H9 (cell line): Measurements from ENCODE around the gene KSR1. TPM values are rescaled to one million over a fixed set of nuclear protein-coding genes. Genes with fewer than 3 reads are reported as not detected.

Experiments
- DNase-seq: peaks from one replicate; pipeline ENCODE4 v3.0.0-alpha.2; 2017
- H2AFZ ChIP-seq: one replicate; pipeline ENCODE4 v1.6.1; 2013; ENCODE audit warnings: mild to moderate bottlenecking, low read length, control low read depth, moderate library complexity
- H2AK5ac ChIP-seq: 2 replicates; pipeline ENCODE4 v1.6.1; 2013; ENCODE audit warnings: low read length, control low read depth, mixed read lengths; ENCODE audit not compliant: insufficient read length
- H2BK120ac ChIP-seq: one replicate; pipeline ENCODE4 v1.6.1; 2013; ENCODE audit warnings: low read depth, mild to moderate bottlenecking, low read length, control low read depth, inconsistent platforms; ENCODE audit not compliant: poor library complexity, severe bottlenecking
- H2BK12ac ChIP-seq: 2 replicates; pipeline ENCODE4 v1.6.1; 2013; ENCODE audit warnings: low read length, control low read depth, mixed read lengths, low read depth; ENCODE audit not compliant: insufficient read length
- H2BK15ac ChIP-seq: 2 replicates; pipeline ENCODE4 v1.6.1; 2013; ENCODE audit warnings: low read depth, low read length, control low read depth
- H2BK20ac ChIP-seq: one replicate; pipeline ENCODE4 v1.6.1; 2013; ENCODE audit warnings: low read depth, mild to moderate bottlenecking, low read length, control low read depth, inconsistent platforms; ENCODE audit not compliant: poor library complexity, severe bottlenecking
- H2BK5ac ChIP-seq: 2 replicates; pipeline ENCODE4 v1.6.1; 2013; ENCODE audit warnings: low read length, control low read depth, mixed read lengths; ENCODE audit not compliant: insufficient read length
- H3K14ac ChIP-seq: 2 replicates; pipeline ENCODE4 v1.6.1; 2013; ENCODE audit warnings: low read length, control low read depth; ENCODE audit not compliant: insufficient read depth
- H3K18ac ChIP-seq: 2 replicates; pipeline ENCODE4 v1.6.1; 2013; ENCODE audit warnings: low read depth, mild to moderate bottlenecking, mixed read lengths, low read length, control low read depth; ENCODE audit not compliant: insufficient read length
- H3K23ac ChIP-seq: 2 replicates; pipeline ENCODE4 v1.6.1; 2013; ENCODE audit warnings: low read length, control low read depth, mixed read lengths, low read depth; ENCODE audit not compliant: insufficient read length
- H3K23me2 ChIP-seq: 2 replicates; pipeline ENCODE4 v1.6.1; 2013; ENCODE audit warnings: low read depth, mild to moderate bottlenecking, mixed read lengths, low read length, control low read depth; ENCODE audit not compliant: insufficient read length, poor library complexity, severe bottlenecking
- H3K27ac ChIP-seq: 2 replicates; pipeline ENCODE4 v1.5.1; 2013; ENCODE audit warnings: low read length, control low read depth, mixed read lengths, low read depth; ENCODE audit not compliant: insufficient read length
- H3K27me3 ChIP-seq: 2 replicates; pipeline ENCODE4 v1.6.1; 2013; ENCODE audit warnings: low read length, control low read depth, inconsistent platforms; ENCODE audit not compliant: insufficient read depth
- H3K4ac ChIP-seq: 2 replicates; pipeline ENCODE4 v1.6.1; 2013; ENCODE audit warnings: low read depth, mild to moderate bottlenecking, control low read depth, inconsistent platforms, low read length, moderate library complexity
- H3K4me1 ChIP-seq: 2 replicates; pipeline ENCODE4 v1.6.1; 2013; ENCODE audit warnings: low read length, control low read depth, inconsistent platforms; ENCODE audit not compliant: insufficient read depth
- H3K4me2 ChIP-seq: 2 replicates; pipeline ENCODE4 v1.6.1; 2013; ENCODE audit warnings: low read length, control low read depth, mixed read lengths; ENCODE audit not compliant: insufficient read length, insufficient read depth
- H3K56ac ChIP-seq: 2 replicates; pipeline ENCODE4 v1.6.1; 2013; ENCODE audit warnings: low read depth, mild to moderate bottlenecking, mixed read lengths, low read length, control low read depth; ENCODE audit not compliant: insufficient read length
- H3K79me1 ChIP-seq: 2 replicates; pipeline ENCODE4 v1.6.1; 2013; ENCODE audit warnings: low read depth, mild to moderate bottlenecking, moderate library complexity, low read length, control low read depth, inconsistent platforms; ENCODE audit not compliant: insufficient read depth, poor library complexity, severe bottlenecking
- H3K79me2 ChIP-seq: 2 replicates; pipeline ENCODE4 v1.6.1; 2013; ENCODE audit warnings: low read length, control low read depth, inconsistent platforms; ENCODE audit not compliant: insufficient read depth
- H3K9ac ChIP-seq: 2 replicates; pipeline ENCODE4 v1.6.1; 2013; ENCODE audit warnings: low read length, control low read depth, mixed read lengths; ENCODE audit not compliant: insufficient read length; ENCODE audit errors: extremely low read depth
- H3K9me3 ChIP-seq: one replicate; pipeline ENCODE4 v1.6.1; 2013; ENCODE audit warnings: low read depth, low read length, inconsistent platforms; ENCODE audit not compliant: control insufficient read depth
- H3T11ph ChIP-seq: one replicate; pipeline ENCODE4 v1.6.1; 2013; ENCODE audit warnings: mild to moderate bottlenecking, low read length, control low read depth, inconsistent platforms
- H4K20me1 ChIP-seq: one replicate; pipeline ENCODE4 v1.6.1; 2013; ENCODE audit not compliant: control insufficient read depth, insufficient read length, insufficient read depth
- H4K5ac ChIP-seq: 2 replicates; pipeline ENCODE4 v1.6.1; 2013; ENCODE audit warnings: low read depth, mild to moderate bottlenecking, mixed read lengths, low read length, control low read depth; ENCODE audit not compliant: insufficient read length
- H4K8ac ChIP-seq: replicated peaks from 2 replicates; pipeline ENCODE4 v1.6.1; 2013; ENCODE audit warnings: low read length, control low read depth, mixed read lengths, low read depth; ENCODE audit not compliant: insufficient read length
- H4K91ac ChIP-seq: 2 replicates; pipeline ENCODE4 v1.6.1; 2013; ENCODE audit warnings: low read depth, mild to moderate bottlenecking, moderate library complexity, mixed read lengths, low read length, control low read depth; ENCODE audit not compliant: insufficient read length
- H3K27ac Mint-ChIP-seq, 3 experiments: 2 replicates in 2 of 3; 3 replicates in 1 of 3; pipeline ENCODE4 v1.8.0; 2020 to 2021; ENCODE audit warnings: mixed read lengths in 3 of 3, mild to moderate bottlenecking in 1 of 3, moderate library complexity in 1 of 3
- H3K27me3 Mint-ChIP-seq: 2 replicates; pipeline ENCODE4 v1.8.0; 2021; ENCODE audit warnings: low read depth, mild to moderate bottlenecking, moderate library complexity, mixed read lengths
- H3K36me3 Mint-ChIP-seq, 3 experiments: 2 replicates in 2 of 3; 3 replicates in 1 of 3; pipeline ENCODE4 v1.8.0; 2020 to 2021; ENCODE audit warnings: low read depth in 3 of 3, mixed read lengths in 3 of 3; ENCODE audit not compliant: insufficient read depth in 1 of 3
- H3K4me1 Mint-ChIP-seq, 2 experiments: 2 replicates each; pipeline ENCODE4 v1.8.0; 2020; ENCODE audit warnings: mixed read lengths in 2 of 2
- H3K4me3 Mint-ChIP-seq, 2 experiments: 2 replicates in 1 of 2; 3 replicates in 1 of 2; pipeline ENCODE4 v1.8.0; 2020 to 2021; ENCODE audit warnings: mild to moderate bottlenecking in 2 of 2, mixed read lengths in 2 of 2, moderate library complexity in 1 of 2
- H3K9me3 Mint-ChIP-seq, 2 experiments: 2 replicates in 1 of 2; 3 replicates in 1 of 2; pipeline ENCODE4 v1.8.0; 2020; ENCODE audit warnings: mild to moderate bottlenecking in 2 of 2, mixed read lengths in 2 of 2, moderate library complexity in 1 of 2
- WGBS: extraction: QIAGEN DNeasy Blood & Tissue Kit; methylation state at CpG from one replicate; pipeline ENCODE4 v1.1.7; 2013; ENCODE audit warnings: missing lambda C conversion rate, low lambda C conversion rate, mixed read lengths; ENCODE audit not compliant: insufficient read length; ENCODE audit errors: extremely low coverage; 5-methylcytosine and 5-hydroxymethylcytosine counted together
- total RNA-seq: library from RNA; stranded (reverse); gene quantifications from 2 replicates; pipeline ENCODE4 v1.2.1, GENCODE V29; 2021
- TF ChIP-seq, protein P1 (sequence below): fragments of 200-600 bp; sonication (generic); conservative IDR thresholded peaks from 3 replicates; pipeline ENCODE4 v1.8.0; 2021; ENCODE audit warnings: antibody characterized with exemption, mild to moderate bottlenecking

Gene KSR1
- total RNA-seq, 1 experiment from 2014 or later: 44.9 TPM

- Histone ChIP-seq H2AK5ac (no peak overlapping the region), H4K20me1 (no peaks in the 10 kb centered on the region), H2AFZ (no peak overlapping the region), H3K56ac (no peak overlapping the region), H4K5ac (no peak overlapping the region), H3K79me1 (no peaks in the 10 kb centered on the region), H3K9ac (no peak overlapping the region), H3K4ac (no peak overlapping the region), H3K27ac (no peak overlapping the region), H3K79me2 (no peaks in the 10 kb centered on the region), H3K27me3 (no peaks in the 10 kb centered on the region), H3K23me2 (no peaks in the 10 kb centered on the region), H4K91ac (no peak overlapping the region), H2BK12ac (no peak overlapping the region), H2BK5ac (no peak overlapping the region), H3K14ac (no peak overlapping the region), H2BK20ac (no peak overlapping the region), H3K9me3 (no peaks in the 10 kb centered on the region), H3K23ac (no peak overlapping the region), H3K4me2 (no peak overlapping the region), H4K8ac (no peak overlapping the region), H3T11ph (no peak overlapping the region), H2BK15ac (no peak overlapping the region), H3K4me1 (no peaks in the 10 kb centered on the region; the same call in 1 of the 2 replicates), H3K18ac (no peak overlapping the region), H2BK120ac (no peak overlapping the region)
- Mint-ChIP-seq H3K9me3 (no peaks in the 10 kb centered on the region; a peak in 1 of 5 replicates), H3K4me1 (peaks cover 14 to 18% of the 10 kb centered on the region in 2 experiments), H3K27me3 (peaks cover 4% of the 10 kb centered on the region; the same call in 1 of the 2 replicates), H3K36me3 (no peaks in the 10 kb centered on the region), H3K4me3 (no peak overlapping the region), H3K27ac (no peak overlapping the region)
- DNase-seq: no peak
- no CpG with 5 or more reads among the region's 15 CpGs for WGBS
- TF ChIP-seq, protein P1, sequence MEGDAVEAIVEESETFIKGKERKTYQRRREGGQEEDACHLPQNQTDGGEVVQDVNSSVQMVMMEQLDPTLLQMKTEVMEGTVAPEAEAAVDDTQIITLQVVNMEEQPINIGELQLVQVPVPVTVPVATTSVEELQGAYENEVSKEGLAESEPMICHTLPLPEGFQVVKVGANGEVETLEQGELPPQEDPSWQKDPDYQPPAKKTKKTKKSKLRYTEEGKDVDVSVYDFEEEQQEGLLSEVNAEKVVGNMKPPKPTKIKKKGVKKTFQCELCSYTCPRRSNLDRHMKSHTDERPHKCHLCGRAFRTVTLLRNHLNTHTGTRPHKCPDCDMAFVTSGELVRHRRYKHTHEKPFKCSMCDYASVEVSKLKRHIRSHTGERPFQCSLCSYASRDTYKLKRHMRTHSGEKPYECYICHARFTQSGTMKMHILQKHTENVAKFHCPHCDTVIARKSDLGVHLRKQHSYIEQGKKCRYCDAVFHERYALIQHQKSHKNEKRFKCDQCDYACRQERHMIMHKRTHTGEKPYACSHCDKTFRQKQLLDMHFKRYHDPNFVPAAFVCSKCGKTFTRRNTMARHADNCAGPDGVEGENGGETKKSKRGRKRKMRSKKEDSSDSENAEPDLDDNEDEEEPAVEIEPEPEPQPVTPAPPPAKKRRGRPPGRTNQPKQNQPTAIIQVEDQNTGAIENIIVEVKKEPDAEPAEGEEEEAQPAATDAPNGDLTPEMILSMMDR: no peak
Measured at GRCh38 chr17:27654136-27654535, 197.9 kb downstream of the KSR1 start.
